ENCODE measurements around the gene PTPRD. TPM values are rescaled to one million over a fixed set of nuclear protein-coding genes. Genes with fewer than 3 reads are reported as not detected.

The PTPRD gene
- total RNA-seq, 2 donors from 2014 or later: 97.4 to 101 TPM

GRCh38 chr9:8332871-8333270 lies 2279.9 kb downstream of the PTPRD start:
- TF ChIP-seq, protein P1, sequence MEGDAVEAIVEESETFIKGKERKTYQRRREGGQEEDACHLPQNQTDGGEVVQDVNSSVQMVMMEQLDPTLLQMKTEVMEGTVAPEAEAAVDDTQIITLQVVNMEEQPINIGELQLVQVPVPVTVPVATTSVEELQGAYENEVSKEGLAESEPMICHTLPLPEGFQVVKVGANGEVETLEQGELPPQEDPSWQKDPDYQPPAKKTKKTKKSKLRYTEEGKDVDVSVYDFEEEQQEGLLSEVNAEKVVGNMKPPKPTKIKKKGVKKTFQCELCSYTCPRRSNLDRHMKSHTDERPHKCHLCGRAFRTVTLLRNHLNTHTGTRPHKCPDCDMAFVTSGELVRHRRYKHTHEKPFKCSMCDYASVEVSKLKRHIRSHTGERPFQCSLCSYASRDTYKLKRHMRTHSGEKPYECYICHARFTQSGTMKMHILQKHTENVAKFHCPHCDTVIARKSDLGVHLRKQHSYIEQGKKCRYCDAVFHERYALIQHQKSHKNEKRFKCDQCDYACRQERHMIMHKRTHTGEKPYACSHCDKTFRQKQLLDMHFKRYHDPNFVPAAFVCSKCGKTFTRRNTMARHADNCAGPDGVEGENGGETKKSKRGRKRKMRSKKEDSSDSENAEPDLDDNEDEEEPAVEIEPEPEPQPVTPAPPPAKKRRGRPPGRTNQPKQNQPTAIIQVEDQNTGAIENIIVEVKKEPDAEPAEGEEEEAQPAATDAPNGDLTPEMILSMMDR (conservative IDR thresholded peaks at IDR 0.05): no peak
- H3K9me3 Mint-ChIP-seq: peaks cover under 1% of the 10 kb centered on the region
- H3K36me3 Mint-ChIP-seq (ENCODE audit: low read depth): peaks cover 24% of the 10 kb centered on the region
- no peak overlapping the region for H3K4me3 Mint-ChIP-seq
- WGBS, 2 experiments (ENCODE audit: insufficient coverage in 1 of 2, insufficient read length in 1 of 2): 77 to 100% methylated on average over 1 to 2 of the region's 2 CpGs
- no peak overlapping the region for H3K4me3 ChIP-seq (ENCODE audit: low read length)
- H3K4me1 Mint-ChIP-seq: peaks cover 42% of the 10 kb centered on the region
- H3K9ac ChIP-seq (ENCODE audit: extremely low read depth, low read length, poor library complexity, severe bottlenecking): no peak overlapping the region
- H3K27me3 Mint-ChIP-seq (ENCODE audit: insufficient read depth): peaks cover 7% of the 10 kb centered on the region
- H3K36me3 ChIP-seq (ENCODE audit: control insufficient read depth, insufficient read depth, low read length): peaks cover 19% of the 10 kb centered on the region
- H3K27me3 ChIP-seq (ENCODE audit: control insufficient read depth, insufficient read depth, low read length, poor library complexity, severe bottlenecking): no peaks in the 10 kb centered on the region
- no peaks in the 10 kb centered on the region for H3K4me1 ChIP-seq (ENCODE audit: control insufficient read depth, insufficient read depth, low read length)
- no peak overlapping the region for H3K27ac Mint-ChIP-seq
- peaks cover 24% of the 10 kb centered on the region for H3K9me3 ChIP-seq (ENCODE audit: control insufficient read depth, low read length)
- DNase-seq: no peak
- no peak overlapping the region for H3K27ac ChIP-seq (ENCODE audit: low read depth, low read length)

DNA sequence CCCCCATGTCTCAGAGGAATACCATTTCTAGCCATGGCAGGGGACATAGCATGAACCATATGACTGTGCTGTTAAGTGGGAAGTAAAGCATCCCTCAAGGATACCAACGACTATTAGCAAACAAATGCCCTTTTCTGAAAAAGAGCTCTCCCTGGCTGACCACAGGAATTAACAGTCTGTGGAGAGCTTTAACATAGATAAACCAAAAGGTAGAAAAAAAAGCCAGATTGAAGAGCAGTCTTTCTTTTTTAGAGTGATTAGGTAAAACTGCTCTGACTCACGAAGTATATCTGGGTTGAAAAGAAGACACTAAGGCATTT lies 2280.5 kb downstream of the PTPRD start:
- Histone ChIP-seq H3K9me3 (ENCODE audit: control insufficient read depth, low read length) (peaks cover 24% of the 10 kb centered on the region), H3K27me3 (ENCODE audit: control insufficient read depth, insufficient read depth, low read length, poor library complexity, severe bottlenecking) (no peaks in the 10 kb centered on the region), H3K4me3 (ENCODE audit: low read length) (no peak overlapping the region), H3K36me3 (ENCODE audit: control insufficient read depth, insufficient read depth, low read length) (peaks cover 19% of the 10 kb centered on the region), H3K4me1 (ENCODE audit: control insufficient read depth, insufficient read depth, low read length) (no peaks in the 10 kb centered on the region), H3K9ac (ENCODE audit: extremely low read depth, low read length, poor library complexity, severe bottlenecking) (no peak overlapping the region), H3K27ac (ENCODE audit: low read depth, low read length) (no peak overlapping the region)
- peaks cover 7% of the 10 kb centered on the region for H3K27me3 Mint-ChIP-seq (ENCODE audit: insufficient read depth)
- DNase-seq: no peak
- TF ChIP-seq, protein P1 (conservative IDR thresholded peaks at IDR 0.05): no peak
- peaks cover 25% of the 10 kb centered on the region for H3K36me3 Mint-ChIP-seq (ENCODE audit: low read depth)
- H3K9me3 Mint-ChIP-seq: peaks cover 4% of the 10 kb centered on the region
- 90 to 91% methylated on average over 2 of the region's 2 CpGs for WGBS, 2 experiments (ENCODE audit: insufficient coverage in 1 of 2, insufficient read length in 1 of 2)
- peaks cover 40% of the 10 kb centered on the region for H3K4me1 Mint-ChIP-seq
- no peak overlapping the region for H3K27ac Mint-ChIP-seq
- no peak overlapping the region for H3K4me3 Mint-ChIP-seq

- H3K27ac Mint-ChIP-seq: no peak overlapping the region
- no peaks in the 10 kb centered on the region for H3K27me3 ChIP-seq (ENCODE audit: control insufficient read depth, insufficient read depth, low read length, poor library complexity, severe bottlenecking)
- H3K9ac ChIP-seq (ENCODE audit: extremely low read depth, low read length, poor library complexity, severe bottlenecking): no peak overlapping the region
- H3K36me3 ChIP-seq (ENCODE audit: control insufficient read depth, insufficient read depth, low read length): peaks cover 19% of the 10 kb centered on the region
- WGBS, 2 experiments (ENCODE audit: insufficient coverage in 1 of 2, insufficient read length in 1 of 2): 92 to 93% methylated on average over 10 to 15 of the region's 15 CpGs
- peaks cover 4% of the 10 kb centered on the region for H3K9me3 Mint-ChIP-seq
- H3K4me1 ChIP-seq (ENCODE audit: control insufficient read depth, insufficient read depth, low read length): no peaks in the 10 kb centered on the region
- no peak overlapping the region for H3K27ac ChIP-seq (ENCODE audit: low read depth, low read length)
- TF ChIP-seq, protein P1 (conservative IDR thresholded peaks at IDR 0.05): no peak
- peaks cover 27% of the 10 kb centered on the region for H3K36me3 Mint-ChIP-seq (ENCODE audit: low read depth)
- DNase-seq: no peak
- peaks cover 24% of the 10 kb centered on the region for H3K9me3 ChIP-seq (ENCODE audit: control insufficient read depth, low read length)
- peaks cover 38% of the 10 kb centered on the region for H3K4me1 Mint-ChIP-seq
- no peak overlapping the region for H3K4me3 Mint-ChIP-seq
- H3K27me3 Mint-ChIP-seq (ENCODE audit: insufficient read depth): peaks cover 7% of the 10 kb centered on the region
- H3K4me3 ChIP-seq (ENCODE audit: low read length): no peak overlapping the region
Observed at GRCh38 chr9:8331507-8332330, 2281.1 kb downstream of the PTPRD start.

All from endodermal cell (in vitro differentiated cells).